Measurements from ENCODE around the gene MANBA. TPM values are rescaled to one million over a fixed set of nuclear protein-coding genes. Genes with fewer than 3 reads are reported as not detected.

MANBA gene
- 43.1 and 109 TPM in 2 replicates for total RNA-seq

GRCh38 chr4:102760645-102761295 is at the start of gene MANBA:
Gene MANBA (minus strand): TSS chr4:102760968. CDS start chr4:102760894, 74 bp downstream.

Other genes with a start within 250 kb of the MANBA start
- 267 and 317 TPM in 2 replicates for gene UBE2D3, start 66.6 kb upstream of the MANBA start, total RNA-seq
- 32.5 and 40.0 TPM in 2 replicates for gene CISD2, start 108.0 kb upstream of the MANBA start, total RNA-seq